SK-N-SH (cell line): Measurements from ENCODE around the gene RERG. TPM values are rescaled to one million over a fixed set of nuclear protein-coding genes. Genes with fewer than 3 reads are reported as not detected.

Source experiments
- CTCF ChIA-PET: fragments of 300-600, 350-600 bp; formaldehyde crosslinking; extraction: SDS; loops from one replicate; lab custom pipeline; 2021; lab: Yijun Ruan, JAX
- POLR2A ChIA-PET: fragments of 350-600 bp; sonication (Branson Sonifier 250); formaldehyde crosslinking; extraction: SDS; loops from one replicate; lab custom pipeline; 2020; ENCODE audit warnings: antibody characterized with exemption, inconsistent platforms; lab: Yijun Ruan, JAX
- DNase-seq: peaks from one replicate; pipeline ENCODE4 v3.0.0; 2012
- H2AFZ ChIP-seq: fragments of 200-600 bp; sonication (generic); 2 replicates; pipeline ENCODE4 v1.8.1; 2016; ENCODE audit warnings: antibody characterized with exemption, mild to moderate bottlenecking, low read depth
- H3F3A ChIP-seq: fragments of 200-600 bp; sonication (generic); replicated peaks from 2 replicates; pipeline ENCODE3; 2016; ENCODE audit warnings: antibody characterized with exemption, mild to moderate bottlenecking; ENCODE audit not compliant: insufficient read depth
- H3K27ac ChIP-seq, 2 experiments: fragments of 200-500 bp in 1 of 2; fragments of 200-600 bp in 1 of 2; sonication (Bioruptor generic) in 1 of 2; sonication (generic), shearing (Covaris generic) in 1 of 2; 2 replicates each; pipeline versions ENCODE4 v1.5.1 to v1.6.1; 2014 to 2016; ENCODE audit warnings: low read depth in 2 of 2, inconsistent platforms in 1 of 2, low read length in 1 of 2, mild to moderate bottlenecking in 1 of 2, mixed read lengths in 1 of 2
- H3K27me3 ChIP-seq: fragments of 200-600 bp; sonication (generic), shearing (Covaris generic); 2 replicates; pipeline ENCODE4 v1.6.1; 2016; ENCODE audit warnings: mixed run types; ENCODE audit not compliant: insufficient read depth
- H3K36me3 ChIP-seq, 2 experiments: fragments of 200-500 bp in 1 of 2; fragments of 200-600 bp in 1 of 2; sonication (Bioruptor generic) in 1 of 2; sonication (generic) in 1 of 2; replicated peaks in 1 of 2; 2 replicates each; pipeline versions ENCODE3 to v1.5.1; 2014 to 2016; ENCODE audit warnings: low read length in 1 of 2, mild to moderate bottlenecking in 1 of 2; ENCODE audit not compliant: insufficient read depth in 2 of 2, control insufficient read depth in 1 of 2
- H3K4me1 ChIP-seq, 2 experiments: fragments of 200-500 bp in 1 of 2; fragments of 200-600 bp in 1 of 2; sonication (Bioruptor generic) in 1 of 2; sonication (generic), shearing (Covaris generic) in 1 of 2; 2 replicates each; pipeline versions ENCODE4 v1.5.1 to v1.6.1; 2014 to 2016; ENCODE audit warnings: low read depth in 1 of 2, low read length in 1 of 2, mixed run types in 1 of 2; ENCODE audit not compliant: insufficient read depth in 2 of 2, control insufficient read depth in 1 of 2
- H3K4me2 ChIP-seq: fragments of 200-600 bp; sonication (generic), shearing (Covaris generic); 2 replicates; pipeline ENCODE4 v1.6.1; 2017; ENCODE audit warnings: mixed run types
- H3K4me3 ChIP-seq, 2 experiments: fragments of 200-500 bp in 1 of 2; fragments of 200-600 bp in 1 of 2; sonication (Bioruptor generic) in 1 of 2; sonication (generic), shearing (Covaris generic) in 1 of 2; 2 replicates each; pipeline versions ENCODE4 v1.5.1 to v1.8.1; 2014 to 2016; ENCODE audit warnings: low read depth in 2 of 2, inconsistent platforms in 1 of 2, low read length in 1 of 2, mild to moderate bottlenecking in 1 of 2, mixed read lengths in 1 of 2, moderate library complexity in 1 of 2
- H3K79me2 ChIP-seq: fragments of 200-600 bp; sonication (generic); 2 replicates; pipeline ENCODE4 v1.8.1; 2017; ENCODE audit warnings: mild to moderate bottlenecking; ENCODE audit not compliant: insufficient read depth
- H3K9ac ChIP-seq: fragments of 200-600 bp; sonication (generic); 2 replicates; pipeline ENCODE4 v1.6.1; 2017; ENCODE audit warnings: mixed run types
- H3K9me2 ChIP-seq: fragments of 200-600 bp; sonication (generic); 2 replicates; pipeline ENCODE4 v1.6.1; 2017; ENCODE audit warnings: mixed run types
- H3K9me3 ChIP-seq: fragments of 200-600 bp; sonication (generic); 2 replicates; pipeline ENCODE4 v1.6.1; 2017; ENCODE audit warnings: mixed run types, mild to moderate bottlenecking, moderate library complexity
- H4K20me1 ChIP-seq: fragments of 200-600 bp; sonication (generic); 2 replicates; pipeline ENCODE4 v1.6.1; 2017; ENCODE audit warnings: mild to moderate bottlenecking, mixed run types; ENCODE audit not compliant: insufficient read depth
- CHD2 ChIP-seq: fragments of 150-350 bp; IDR thresholded peaks from 2 replicates; pipeline ENCODE4 v1.6.1; 2018; ENCODE audit warnings: low read length; ENCODE audit not compliant: partially characterized antibody
- EP300 ChIP-seq, 2 experiments: IDR thresholded peaks; 2 replicates each; pipeline versions ENCODE4 v1.4.0 to v1.6.1; 2012; ENCODE audit warnings: borderline replicate concordance in 1 of 2, low read depth in 1 of 2, low read length in 1 of 2
- GATA2 ChIP-seq: sonication (generic); formaldehyde crosslinking; IDR thresholded peaks from 2 replicates; pipeline ENCODE4 v1.5.0; 2020; ENCODE audit warnings: mild to moderate bottlenecking, missing genetic modification reagents
- MXI1 ChIP-seq: IDR thresholded peaks from 2 replicates; pipeline ENCODE4 v1.6.1; 2012; ENCODE audit warnings: mild to moderate bottlenecking, low read depth, low read length, improper control_type of control experiment
- NFIC ChIP-seq: IDR thresholded peaks from 2 replicates; pipeline ENCODE4 v1.4.0; 2012; ENCODE audit warnings: borderline replicate concordance
- POLR2AphosphoS5 ChIP-seq: IDR thresholded peaks from 2 replicates; pipeline ENCODE4 v1.6.1; 2012; ENCODE audit warnings: low read depth, low read length
- RAD21 ChIP-seq: IDR thresholded peaks from 2 replicates; pipeline ENCODE4 v1.6.1; 2012; ENCODE audit warnings: mild to moderate bottlenecking, low read length
- RCOR1 ChIP-seq: fragments of 150-350 bp; IDR thresholded peaks from 2 replicates; pipeline ENCODE4 v1.6.1; 2017; ENCODE audit warnings: antibody characterized with exemption, low read length
- RXRA ChIP-seq: IDR thresholded peaks from 2 replicates; pipeline ENCODE4 v1.4.0; 2012; ENCODE audit warnings: low read depth, mild to moderate bottlenecking, borderline replicate concordance
- SIN3A ChIP-seq: IDR thresholded peaks from 2 replicates; pipeline ENCODE4 v1.6.1; 2012; ENCODE audit warnings: low read depth, mild to moderate bottlenecking, low read length, moderate library complexity, borderline replicate concordance
- TCF12 ChIP-seq: IDR thresholded peaks from 2 replicates; pipeline ENCODE4 v1.4.0; 2012
- YY1 ChIP-seq: IDR thresholded peaks from 2 replicates; pipeline ENCODE4 v1.4.0; 2012; ENCODE audit warnings: low read depth, mild to moderate bottlenecking
- polyA plus RNA-seq, 3 experiments: library from polyadenylated mRNA; depleted of rRNA; stranded (reverse); fragments of >200 nt; gene quantifications; 2 replicates each; pipeline ENCODE4 v1.2.3, GENCODE V29; 2012
- TF ChIP-seq, protein P1 (sequence below): fragments of 150-350 bp; IDR thresholded peaks from 2 replicates; pipeline ENCODE4 v1.6.1; 2017; ENCODE audit warnings: antibody characterized with exemption, low read length, low read depth, borderline replicate concordance
- TF ChIP-seq, protein P2 (sequence below): IDR thresholded peaks from 2 replicates; pipeline ENCODE4 v1.4.0; 2012; ENCODE audit warnings: low read depth, borderline replicate concordance
- TF ChIP-seq, protein P3 (sequence below): fragments of 200-600 bp; sonication (generic); IDR thresholded peaks from 2 replicates; pipeline ENCODE4 v1.6.1; 2017; ENCODE audit warnings: antibody characterized with exemption, mild to moderate bottlenecking, moderate library complexity
- TF ChIP-seq, protein P4 (sequence below): IDR thresholded peaks from 2 replicates; pipeline ENCODE4; 2012

RERG gene
- polyA plus RNA-seq, 1 of the 3 experiments (the other 2 are of a cell fraction): 0.49 TPM

DNA sequence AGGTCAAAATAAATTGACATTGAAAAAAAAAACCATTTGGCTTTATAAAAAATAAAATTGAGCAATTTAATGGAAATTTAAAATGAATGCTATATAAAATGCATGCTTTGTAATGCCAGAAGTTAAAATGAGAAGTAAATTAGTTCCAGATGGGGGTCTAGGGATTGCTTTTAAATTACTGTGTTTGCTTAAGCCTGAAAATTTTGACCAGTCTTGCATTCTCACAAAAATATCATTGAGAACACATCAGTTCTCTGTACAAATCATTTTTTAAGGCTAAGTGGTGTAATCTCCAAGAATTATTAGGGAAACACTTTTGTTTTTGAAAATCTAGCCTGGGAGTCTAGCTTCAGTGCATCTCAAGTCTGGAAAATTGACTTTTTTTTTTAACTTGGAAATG is 90.7 kb downstream of the RERG start:
- H3K27ac ChIP-seq: no peak overlapping the region
- no peak overlapping the region for H2AFZ ChIP-seq
- H3K9ac ChIP-seq: no peak overlapping the region
- no peaks in the 10 kb centered on the region for H3K79me2 ChIP-seq
- no peaks in the 10 kb centered on the region for H4K20me1 ChIP-seq
- H3K4me2 ChIP-seq: no peak overlapping the region
- H3F3A ChIP-seq: no peaks in the 10 kb centered on the region
- no peak for DNase-seq
- no peak overlapping the region for H3K4me3 ChIP-seq
- ChIA-PET POLR2A (no interaction called here), CTCF (no interaction called here)
- TF ChIP-seq, protein P1, sequence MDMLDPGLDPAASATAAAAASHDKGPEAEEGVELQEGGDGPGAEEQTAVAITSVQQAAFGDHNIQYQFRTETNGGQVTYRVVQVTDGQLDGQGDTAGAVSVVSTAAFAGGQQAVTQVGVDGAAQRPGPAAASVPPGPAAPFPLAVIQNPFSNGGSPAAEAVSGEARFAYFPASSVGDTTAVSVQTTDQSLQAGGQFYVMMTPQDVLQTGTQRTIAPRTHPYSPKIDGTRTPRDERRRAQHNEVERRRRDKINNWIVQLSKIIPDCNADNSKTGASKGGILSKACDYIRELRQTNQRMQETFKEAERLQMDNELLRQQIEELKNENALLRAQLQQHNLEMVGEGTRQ: no peak
- TF ChIP-seq CHD2 (no peak), YY1 (no peak), GATA2 (CRISPR knock-in tag) (no peak), NFIC (no peak), RCOR1 (no peak), RAD21 (no peak), EP300 (IDR thresholded peaks at IDR 0.05; ENCODE audit: borderline replicate concordance in 1 of 2, low read depth in 1 of 2, low read length in 1 of 2) (no peak), MXI1 (no peak), RXRA (no peak), POLR2AphosphoS5 (no peak), TCF12 (no peak), SIN3A (no peak)
- TF ChIP-seq, protein P2, sequence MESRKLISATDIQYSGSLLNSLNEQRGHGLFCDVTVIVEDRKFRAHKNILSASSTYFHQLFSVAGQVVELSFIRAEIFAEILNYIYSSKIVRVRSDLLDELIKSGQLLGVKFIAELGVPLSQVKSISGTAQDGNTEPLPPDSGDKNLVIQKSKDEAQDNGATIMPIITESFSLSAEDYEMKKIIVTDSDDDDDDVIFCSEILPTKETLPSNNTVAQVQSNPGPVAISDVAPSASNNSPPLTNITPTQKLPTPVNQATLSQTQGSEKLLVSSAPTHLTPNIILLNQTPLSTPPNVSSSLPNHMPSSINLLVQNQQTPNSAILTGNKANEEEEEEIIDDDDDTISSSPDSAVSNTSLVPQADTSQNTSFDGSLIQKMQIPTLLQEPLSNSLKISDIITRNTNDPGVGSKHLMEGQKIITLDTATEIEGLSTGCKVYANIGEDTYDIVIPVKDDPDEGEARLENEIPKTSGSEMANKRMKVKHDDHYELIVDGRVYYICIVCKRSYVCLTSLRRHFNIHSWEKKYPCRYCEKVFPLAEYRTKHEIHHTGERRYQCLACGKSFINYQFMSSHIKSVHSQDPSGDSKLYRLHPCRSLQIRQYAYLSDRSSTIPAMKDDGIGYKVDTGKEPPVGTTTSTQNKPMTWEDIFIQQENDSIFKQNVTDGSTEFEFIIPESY: no peak
- TF ChIP-seq, protein P3, sequence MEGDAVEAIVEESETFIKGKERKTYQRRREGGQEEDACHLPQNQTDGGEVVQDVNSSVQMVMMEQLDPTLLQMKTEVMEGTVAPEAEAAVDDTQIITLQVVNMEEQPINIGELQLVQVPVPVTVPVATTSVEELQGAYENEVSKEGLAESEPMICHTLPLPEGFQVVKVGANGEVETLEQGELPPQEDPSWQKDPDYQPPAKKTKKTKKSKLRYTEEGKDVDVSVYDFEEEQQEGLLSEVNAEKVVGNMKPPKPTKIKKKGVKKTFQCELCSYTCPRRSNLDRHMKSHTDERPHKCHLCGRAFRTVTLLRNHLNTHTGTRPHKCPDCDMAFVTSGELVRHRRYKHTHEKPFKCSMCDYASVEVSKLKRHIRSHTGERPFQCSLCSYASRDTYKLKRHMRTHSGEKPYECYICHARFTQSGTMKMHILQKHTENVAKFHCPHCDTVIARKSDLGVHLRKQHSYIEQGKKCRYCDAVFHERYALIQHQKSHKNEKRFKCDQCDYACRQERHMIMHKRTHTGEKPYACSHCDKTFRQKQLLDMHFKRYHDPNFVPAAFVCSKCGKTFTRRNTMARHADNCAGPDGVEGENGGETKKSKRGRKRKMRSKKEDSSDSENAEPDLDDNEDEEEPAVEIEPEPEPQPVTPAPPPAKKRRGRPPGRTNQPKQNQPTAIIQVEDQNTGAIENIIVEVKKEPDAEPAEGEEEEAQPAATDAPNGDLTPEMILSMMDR: no peak
- TF ChIP-seq, protein P4, sequence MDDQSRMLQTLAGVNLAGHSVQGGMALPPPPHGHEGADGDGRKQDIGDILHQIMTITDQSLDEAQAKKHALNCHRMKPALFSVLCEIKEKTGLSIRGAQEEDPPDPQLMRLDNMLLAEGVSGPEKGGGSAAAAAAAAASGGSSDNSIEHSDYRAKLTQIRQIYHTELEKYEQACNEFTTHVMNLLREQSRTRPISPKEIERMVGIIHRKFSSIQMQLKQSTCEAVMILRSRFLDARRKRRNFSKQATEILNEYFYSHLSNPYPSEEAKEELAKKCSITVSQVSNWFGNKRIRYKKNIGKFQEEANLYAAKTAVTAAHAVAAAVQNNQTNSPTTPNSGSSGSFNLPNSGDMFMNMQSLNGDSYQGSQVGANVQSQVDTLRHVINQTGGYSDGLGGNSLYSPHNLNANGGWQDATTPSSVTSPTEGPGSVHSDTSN: no peak
- no peaks in the 10 kb centered on the region for H3K4me1 ChIP-seq
- H3K9me3 ChIP-seq: no peaks in the 10 kb centered on the region
- H3K27me3 ChIP-seq: no peaks in the 10 kb centered on the region
- H3K9me2 ChIP-seq: no peaks in the 10 kb centered on the region
- no peaks in the 10 kb centered on the region for H3K36me3 ChIP-seq
